Prostate gland (tissue), 1 donor: ENCODE measurements around the gene FCAR.
"Not testable (repeated sequence)": the region's sequence is repeated elsewhere in the genome, so short reads cannot be mapped to it uniquely, and the experiment has no call there.

Experiments used
- POLR2A ChIP-seq: fragments of 450-650 bp; IDR thresholded peaks from one replicate; pipeline ENCODE4 v1.6.1; 2016; ENCODE audit warnings: antibody characterized with exemption, mild to moderate bottlenecking
- POLR2AphosphoS5 ChIP-seq: sonication (generic); formaldehyde crosslinking; IDR thresholded peaks from one replicate; pipeline ENCODE4 v1.6.1; 2017; ENCODE audit warnings: antibody characterized with exemption

DNA sequence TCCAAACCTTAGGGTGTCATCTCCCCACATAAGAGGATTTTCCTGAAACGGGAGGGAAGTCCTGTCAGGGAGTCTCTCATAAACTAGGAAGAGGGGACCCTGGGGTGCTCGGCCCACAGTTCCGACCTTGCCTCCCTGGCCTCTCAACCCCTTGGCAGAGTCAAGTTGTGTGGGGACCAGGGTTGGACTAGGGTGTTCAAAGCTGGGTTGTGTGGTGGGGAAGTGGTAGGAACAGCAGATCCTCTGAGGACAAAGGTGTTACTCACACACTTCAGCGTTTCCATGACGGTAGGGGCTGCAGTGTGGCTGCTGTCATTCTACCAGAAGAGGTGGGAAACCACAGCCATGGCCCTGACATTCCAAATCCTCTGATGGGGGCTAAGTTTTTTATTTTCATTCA is 38.9 kb upstream of the FCAR start:
- not testable (repeated sequence) for TF ChIP-seq POLR2AphosphoS5, POLR2A
